Muscle of arm (tissue), 12 donors: ENCODE data around the gene LIX1. TPM values are rescaled to one million over a fixed set of nuclear protein-coding genes. Genes with fewer than 3 reads are reported as not detected.
"Not testable (repeated sequence)": the region's sequence is repeated elsewhere in the genome, so short reads cannot be mapped to it uniquely, and the experiment has no call there.

Source experiments
- DNase-seq: peaks from one replicate; pipeline ENCODE4 v3.0.0-alpha.2; 2013
- polyA plus RNA-seq, 12 donors: library from polyadenylated mRNA; unstranded; fragments of 120-200 nt; gene quantifications; one replicate each; pipeline ENCODE4 v1.2.1, GENCODE V29; 2013; ENCODE audit not compliant: insufficient read length in 12 of 12

LIX1 gene
- polyA plus RNA-seq, 12 donors = 3.3 to 9.3 (median 6.7) TPM; not detected in 1

- DNase-seq = no peak
Observed at GRCh38 chr5:97106216-97106581, 36.2 kb downstream of the LIX1 start.

- DNase-seq = no peak
Observed at GRCh38 chr5:97105501-97106215, 36.8 kb downstream of the LIX1 start.

- no peak for DNase-seq
Observed at GRCh38 chr5:97102010-97102470, 40.4 kb downstream of the LIX1 start.

- no peak for DNase-seq
Observed at GRCh38 chr5:97101189-97101910, 41.1 kb downstream of the LIX1 start.

GRCh38 chr5:97100476-97100875 lies 41.9 kb downstream of the LIX1 start:
- no peak for DNase-seq

GRCh38 chr5:97098922-97099321 lies 43.5 kb downstream of the LIX1 start:
- no peak for DNase-seq

GRCh38 chr5:97097326-97098230 lies 44.8 kb downstream of the LIX1 start:
- DNase-seq = no peak

GRCh38 chr5:97096846-97097245 lies 45.6 kb downstream of the LIX1 start:
- no peak for DNase-seq

- no peak for DNase-seq
Observed at GRCh38 chr5:97096191-97096590, 46.2 kb downstream of the LIX1 start.

GRCh38 chr5:97095318-97095732 lies 47.1 kb downstream of the LIX1 start:
- DNase-seq = no peak

GRCh38 chr5:97094579-97095317 lies 47.7 kb downstream of the LIX1 start:
- no peak for DNase-seq

- no peak for DNase-seq
Observed at GRCh38 chr5:97093193-97093592, 49.2 kb downstream of the LIX1 start.

GRCh38 chr5:97090944-97091343 lies 51.5 kb downstream of the LIX1 start:
- no peak for DNase-seq

- DNase-seq = no peak
Observed at GRCh38 chr5:97089149-97089801, 53.1 kb downstream of the LIX1 start.

- DNase-seq = no peak
Observed at GRCh38 chr5:97088774-97089148, 53.6 kb downstream of the LIX1 start.

GRCh38 chr5:97087138-97087537 lies 55.3 kb downstream of the LIX1 start:
- DNase-seq = no peak

GRCh38 chr5:97085459-97086181 lies 56.8 kb downstream of the LIX1 start:
- DNase-seq = no peak

GRCh38 chr5:97084782-97085458 lies 57.5 kb downstream of the LIX1 start:
- DNase-seq = not testable (repeated sequence)

GRCh38 chr5:97078958-97079743 lies 63.3 kb downstream of the LIX1 start:
- no peak for DNase-seq
